RWPE1 (cell line): ENCODE measurements around the gene ANK2.
"Not testable (repeated sequence)": the region's sequence is repeated elsewhere in the genome, so short reads cannot be mapped to it uniquely, and the experiment has no call there.

Experiments used
- CTCF ChIA-PET: fragments of 350-600 bp; sonication (Branson Sonifier 250); formaldehyde crosslinking; extraction: SDS; loops from one replicate; lab custom pipeline; 2021; lab: Yijun Ruan, JAX
- POLR2A ChIA-PET: fragments of 400-600 bp; formaldehyde crosslinking; extraction: SDS; loops from one replicate; lab custom pipeline; 2020; ENCODE audit warnings: antibody characterized with exemption; ENCODE audit not compliant: low non-redundant PET; lab: Yijun Ruan, JAX
- DNase-seq: peaks from one replicate; pipeline ENCODE4 v3.0.0; 2012; ENCODE audit warnings: low spot score
- H3K27ac ChIP-seq: fragments of 450-650 bp; 2 replicates; pipeline ENCODE4 v1.5.1; 2017
- TF ChIP-seq, protein P1 (sequence below): fragments of 450-650 bp; conservative IDR thresholded peaks from 2 replicates; pipeline ENCODE4 v1.5.1; 2017; ENCODE audit warnings: low read depth, mild to moderate bottlenecking

Gene ANK2

DNA sequence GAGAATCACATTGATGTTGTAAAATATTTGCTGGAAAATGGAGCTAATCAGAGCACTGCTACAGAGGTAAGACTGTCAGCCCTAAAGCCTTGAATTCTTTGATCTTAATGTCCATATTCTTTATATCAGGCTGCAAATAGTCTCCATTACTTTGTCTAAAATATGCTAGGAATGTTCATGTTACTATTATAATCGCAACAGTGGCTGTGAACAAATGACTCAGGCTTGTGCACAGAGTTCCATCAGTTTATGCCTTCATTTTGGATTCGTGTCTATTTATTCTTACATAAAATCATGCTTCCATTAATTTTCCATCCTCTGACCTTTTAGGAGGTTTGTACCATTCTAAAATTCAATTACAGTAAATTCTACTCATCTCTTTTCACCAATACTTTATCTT is 182.7 kb downstream of the ANK2 start:
- DNase-seq, result no peak
- no peak overlapping the region for H3K27ac ChIP-seq
- ChIA-PET POLR2A (no interaction called here), CTCF (interaction anchor here (0.6 kb wide), 1 partner anchor 461 kb away, joined by 3 read pairs; no protein-coding TSS in a partner anchor)
- TF ChIP-seq, protein P1, sequence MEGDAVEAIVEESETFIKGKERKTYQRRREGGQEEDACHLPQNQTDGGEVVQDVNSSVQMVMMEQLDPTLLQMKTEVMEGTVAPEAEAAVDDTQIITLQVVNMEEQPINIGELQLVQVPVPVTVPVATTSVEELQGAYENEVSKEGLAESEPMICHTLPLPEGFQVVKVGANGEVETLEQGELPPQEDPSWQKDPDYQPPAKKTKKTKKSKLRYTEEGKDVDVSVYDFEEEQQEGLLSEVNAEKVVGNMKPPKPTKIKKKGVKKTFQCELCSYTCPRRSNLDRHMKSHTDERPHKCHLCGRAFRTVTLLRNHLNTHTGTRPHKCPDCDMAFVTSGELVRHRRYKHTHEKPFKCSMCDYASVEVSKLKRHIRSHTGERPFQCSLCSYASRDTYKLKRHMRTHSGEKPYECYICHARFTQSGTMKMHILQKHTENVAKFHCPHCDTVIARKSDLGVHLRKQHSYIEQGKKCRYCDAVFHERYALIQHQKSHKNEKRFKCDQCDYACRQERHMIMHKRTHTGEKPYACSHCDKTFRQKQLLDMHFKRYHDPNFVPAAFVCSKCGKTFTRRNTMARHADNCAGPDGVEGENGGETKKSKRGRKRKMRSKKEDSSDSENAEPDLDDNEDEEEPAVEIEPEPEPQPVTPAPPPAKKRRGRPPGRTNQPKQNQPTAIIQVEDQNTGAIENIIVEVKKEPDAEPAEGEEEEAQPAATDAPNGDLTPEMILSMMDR, result no peak

DNA sequence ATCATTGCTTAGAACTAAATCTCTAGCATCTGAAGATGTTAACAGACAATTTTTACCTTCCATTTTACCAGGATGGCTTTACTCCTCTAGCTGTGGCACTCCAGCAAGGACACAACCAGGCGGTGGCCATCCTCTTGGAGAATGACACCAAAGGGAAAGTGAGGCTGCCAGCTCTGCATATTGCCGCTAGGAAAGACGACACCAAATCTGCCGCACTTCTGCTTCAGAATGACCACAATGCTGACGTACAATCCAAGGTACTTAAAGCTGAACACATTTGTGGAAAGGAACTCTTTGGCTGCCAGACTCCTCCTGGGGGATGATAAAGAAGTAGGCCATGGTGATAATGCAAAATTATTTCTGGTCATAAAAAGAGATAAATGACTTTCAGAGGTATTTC is 187.5 kb downstream of the ANK2 start:
- no peak for DNase-seq
- H3K27ac ChIP-seq, result no peak overlapping the region
- TF ChIP-seq, protein P1, result no peak
- POLR2A ChIA-PET, result no interaction called here
- CTCF ChIA-PET, result no interaction called here

DNA sequence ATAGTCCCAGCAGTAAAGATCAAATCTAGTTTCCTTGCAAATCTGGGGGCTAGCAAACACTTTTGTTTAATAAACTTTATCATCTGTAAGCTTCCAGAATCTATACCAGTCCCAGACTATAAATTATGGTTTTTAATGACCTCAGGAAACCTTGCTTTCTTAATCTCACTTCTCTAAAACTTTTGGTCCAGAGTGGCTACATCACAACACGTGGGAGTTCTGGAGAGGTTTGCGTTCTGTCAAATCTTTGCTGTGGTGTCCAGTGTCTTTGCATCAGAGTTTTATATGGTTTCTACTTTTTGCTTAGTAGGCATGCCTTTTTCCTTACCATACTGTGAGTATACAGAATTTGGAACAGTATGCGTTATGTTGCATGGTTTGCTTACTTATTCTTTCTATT is 193.9 kb downstream of the ANK2 start:
- POLR2A ChIA-PET, result no interaction called here
- DNase-seq, result no peak
- no peak overlapping the region for H3K27ac ChIP-seq
- CTCF ChIA-PET, result no interaction called here
- TF ChIP-seq, protein P1, result no peak

DNA sequence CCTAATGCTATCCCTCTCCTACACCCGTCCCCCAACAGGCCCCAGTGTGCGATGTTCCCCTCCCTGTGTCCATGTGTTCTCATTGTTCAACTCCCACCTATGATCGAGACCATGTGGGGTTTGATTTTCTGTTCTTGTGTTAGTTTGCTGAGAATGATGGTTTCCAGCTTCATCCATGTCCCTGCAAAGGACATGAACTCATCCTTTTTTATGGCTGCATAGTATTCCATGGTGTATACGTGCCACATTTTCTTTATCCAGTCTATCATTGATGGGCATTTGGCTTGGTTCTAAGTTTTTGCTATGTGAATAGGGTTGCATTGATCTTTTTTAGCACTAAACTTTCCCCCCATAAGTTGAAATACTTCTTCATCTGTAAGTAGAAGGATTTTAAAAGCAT is 195.3 kb downstream of the ANK2 start:
- H3K27ac ChIP-seq, POLR2A ChIA-PET, DNase-seq, CTCF ChIA-PET: not testable (repeated sequence)

DNA sequence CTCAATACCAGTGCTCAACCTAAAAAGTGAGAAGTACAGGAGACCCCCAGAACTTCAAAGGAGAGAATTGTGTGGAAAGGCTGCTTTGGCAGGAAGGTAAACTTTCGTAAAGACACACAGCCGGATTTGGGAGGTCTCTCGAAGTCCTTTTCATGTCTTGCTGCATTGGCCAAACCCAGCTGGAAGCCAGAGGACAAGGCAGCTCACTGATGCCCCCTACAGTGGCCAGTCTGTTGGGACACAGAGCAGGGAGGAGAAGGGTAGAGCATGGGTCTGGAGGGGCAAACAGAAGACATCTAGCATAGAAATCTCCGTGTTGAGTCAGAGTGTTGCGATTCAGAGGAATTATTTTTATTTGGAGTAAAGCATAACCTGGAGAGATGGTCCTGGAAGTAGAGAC is 198.9 kb downstream of the ANK2 start:
- CTCF ChIA-PET, result no interaction called here
- TF ChIP-seq, protein P1, result no peak
- POLR2A ChIA-PET, result no interaction called here
- DNase-seq, result no peak
- H3K27ac ChIP-seq, result no peak overlapping the region

DNA sequence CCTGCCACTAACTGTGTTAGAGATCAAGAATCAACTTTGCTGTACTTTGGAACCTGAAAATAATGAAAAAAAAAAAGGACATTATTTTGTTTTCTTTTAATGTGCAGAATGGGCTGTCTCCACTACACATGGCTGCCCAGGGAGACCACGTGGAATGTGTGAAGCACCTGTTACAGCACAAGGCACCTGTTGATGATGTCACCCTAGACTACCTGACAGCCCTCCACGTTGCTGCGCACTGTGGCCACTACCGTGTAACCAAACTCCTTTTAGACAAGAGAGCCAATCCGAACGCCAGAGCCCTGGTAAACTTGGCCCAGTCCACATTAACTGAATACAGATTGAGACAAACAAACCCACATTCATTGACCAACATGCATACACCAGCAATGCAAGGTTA is 206.2 kb downstream of the ANK2 start:
- POLR2A ChIA-PET, result no interaction called here
- TF ChIP-seq, protein P1, result no peak
- no peak overlapping the region for H3K27ac ChIP-seq
- DNase-seq, result no peak
- CTCF ChIA-PET, result no interaction called here

DNA sequence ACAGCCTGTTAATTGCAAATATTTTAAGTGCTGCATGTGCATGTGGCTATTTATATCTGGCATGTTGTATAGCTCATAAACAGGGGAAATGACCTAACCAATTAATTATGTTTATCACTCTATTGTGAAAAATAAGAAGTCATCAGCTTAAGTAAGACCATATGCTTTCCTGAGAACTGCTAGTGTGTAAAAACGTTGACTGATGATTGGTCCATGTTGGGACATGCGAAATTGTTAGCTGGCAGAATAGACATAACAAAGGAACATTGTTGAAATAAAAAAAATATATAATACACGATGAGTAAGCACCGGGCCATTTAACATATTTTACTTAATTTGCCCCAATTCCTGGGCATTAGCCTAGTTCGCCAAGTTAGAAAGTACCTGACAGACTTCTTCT is 207.5 kb downstream of the ANK2 start:
- no peak overlapping the region for H3K27ac ChIP-seq
- peak; percentile 9 for DNase-seq
- POLR2A ChIA-PET, result no interaction called here
- CTCF ChIA-PET, result interaction anchor here (0.7 kb wide), 1 partner anchor 442 kb away, joined by 3 read pairs; no protein-coding TSS in a partner anchor
- TF ChIP-seq, protein P1, result no peak
